ENCODE measurements around the gene SLC7A4. TPM values are rescaled to one million over a fixed set of nuclear protein-coding genes. Genes with fewer than 3 reads are reported as not detected.
A peak's percentile ranks its signal among the peaks of the same experiment; 100 is the strongest.

Gene SLC7A4
- polyA plus RNA-seq, 1 of the 3 experiments (the other 2 are of a cell fraction): 0.02 TPM

GRCh38 chr22:20981787-20982562 is 50.4 kb downstream of the SLC7A4 start, which contains the start of gene LZTR1 (continued):
- TF ChIP-seq USF1 (IDR thresholded peaks at IDR 0.05; ENCODE audit: borderline replicate concordance, low read depth) (peak; percentile 43; the same call in 1 of the 2 replicates), MAX (IDR thresholded peaks at IDR 0.05; ENCODE audit: low read depth) (peak; percentile 96), ZBTB33 (IDR thresholded peaks at IDR 0.05; ENCODE audit: borderline replicate concordance, low read depth) (no peak; the same call in 1 of the 2 replicates), POLR2AphosphoS5 (IDR thresholded peaks at IDR 0.05; ENCODE audit: low read depth, low read length) (peak; percentile 98), GATA2 (CRISPR knock-in tag; IDR thresholded peaks at IDR 0.05) (no peak), NRF1 (IDR thresholded peaks at IDR 0.05; ENCODE audit: low read depth, low read length) (peak; percentile 69), CTCF (IDR thresholded peaks at IDR 0.05) (peak; percentile 62), REST (IDR thresholded peaks at IDR 0.05; ENCODE audit: low read depth, low read length) (no peak), ELF1 (IDR thresholded peaks at IDR 0.05) (peak; percentile 62; the same call in 1 of the 2 replicates), CHD2 (IDR thresholded peaks at IDR 0.05; ENCODE audit: low read length, partially characterized antibody) (peak; percentile 40), TCF12 (IDR thresholded peaks at IDR 0.05) (no peak)

Data from SK-N-SH (cell line).